Gastroesophageal sphincter (tissue), 4 donors: ENCODE measurements around the gene NEO1. TPM values are rescaled to one million over a fixed set of nuclear protein-coding genes. Genes with fewer than 3 reads are reported as not detected.

ENCODE experiments used
- ATAC-seq: fragments of 150-250 bp; one replicate; pipeline ENCODE4 v1.9.1; 2016; ENCODE audit warnings: mild to moderate bottlenecking, moderate library complexity
- H3K27ac ChIP-seq, 4 donors: fragments of 200-600 bp; sonication (generic) in 3 of 4; 1 replicate in 3 of 4; 2 replicates in 1 of 4; pipeline ENCODE4 v1.5.1; 2016 to 2019
- H3K27me3 ChIP-seq: fragments of 200-600 bp; sonication (generic); one replicate; pipeline ENCODE4 v1.5.1; 2019
- H3K36me3 ChIP-seq, 2 donors: fragments of 200-600 bp; sonication (generic); one replicate each; pipeline ENCODE4 v1.5.1; 2019; ENCODE audit warnings: control low read depth in 1 of 2
- H3K4me1 ChIP-seq, 3 donors: fragments of 200-600 bp; sonication (generic); 1 replicate in 2 of 3; 2 replicates in 1 of 3; pipeline ENCODE4 v1.5.1; 2016 to 2019; ENCODE audit warnings: control low read depth in 2 of 3
- H3K4me3 ChIP-seq, 2 donors: fragments of 200-600 bp; sonication (generic); one replicate each; pipeline ENCODE4 v1.5.1; 2019; ENCODE audit warnings: mild to moderate bottlenecking in 1 of 2, moderate library complexity in 1 of 2
- H3K9me3 ChIP-seq, 3 donors: fragments of 200-600 bp; sonication (generic); one replicate each; pipeline ENCODE4 v1.5.1; 2017 to 2019; ENCODE audit warnings: control low read depth in 2 of 3
- EP300 ChIP-seq: sonication (generic); formaldehyde crosslinking; IDR thresholded peaks from one replicate; pipeline ENCODE4 v1.6.1; 2017; ENCODE audit warnings: antibody characterized with exemption, mild to moderate bottlenecking
- POLR2A ChIP-seq, 2 donors: fragments of 450-650 bp; IDR thresholded peaks; one replicate each; pipeline ENCODE4 v1.6.1; 2017; ENCODE audit warnings: antibody characterized with exemption in 2 of 2, mild to moderate bottlenecking in 2 of 2, moderate library complexity in 1 of 2
- POLR2AphosphoS5 ChIP-seq: sonication (generic); formaldehyde crosslinking; IDR thresholded peaks from one replicate; pipeline ENCODE4 v1.6.1; 2017; ENCODE audit warnings: antibody characterized with exemption
- WGBS, 2 donors: methylation state at CpG; one replicate each; pipeline ENCODE4 v1.1.5; 2018; ENCODE audit warnings: low coverage in 1 of 2; 5-methylcytosine and 5-hydroxymethylcytosine counted together
- total RNA-seq, 4 donors: library from RNA; depleted of rRNA; stranded (reverse); fragments of >200 nt; gene quantifications; one replicate each; pipeline ENCODE4 v1.1.0, GENCODE V29; 2016
- TF ChIP-seq, protein P1 (sequence below), 4 experiments: fragments of 200-600 bp in 2 of 4; fragments of 450-650 bp in 2 of 4; sonication (generic) in 1 of 4; IDR thresholded peaks; one replicate each; pipeline ENCODE4 v1.5.1; 2017 to 2019; ENCODE audit warnings: antibody characterized with exemption in 4 of 4, mild to moderate bottlenecking in 2 of 4, moderate library complexity in 2 of 4

Gene NEO1
- total RNA-seq, 4 donors from 2014 or later = 28.3 to 61.7 (median 36.1) TPM

DNA sequence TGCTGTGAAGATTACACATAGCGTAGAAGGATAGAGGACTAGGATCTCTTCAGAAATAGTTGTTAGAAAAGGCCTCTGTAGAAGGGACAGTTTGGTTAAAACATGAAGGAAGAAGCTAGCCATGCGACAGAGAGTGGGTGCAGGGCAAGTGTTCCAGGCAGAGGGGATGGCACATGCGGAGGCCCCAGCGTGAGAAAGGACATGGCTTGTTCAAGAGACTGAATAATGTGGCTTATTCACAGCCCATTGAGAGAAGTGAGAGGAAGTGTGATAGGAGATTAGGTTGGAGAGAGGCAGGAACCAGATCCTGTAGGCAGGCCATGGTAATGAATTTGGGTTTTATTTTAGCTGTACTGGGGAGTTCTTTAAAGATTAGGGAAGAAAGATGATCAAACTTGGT lies 56.4 kb downstream of the NEO1 start:
- H3K4me1 ChIP-seq = no peaks in the 10 kb centered on the region
- 75 to 100% methylated on average over 2 to 4 of the region's 4 CpGs for WGBS, 2 donors
- TF ChIP-seq EP300 (no peak), POLR2A (IDR thresholded peaks at IDR 0.05) (no peak), POLR2AphosphoS5 (no peak)
- TF ChIP-seq, protein P1, sequence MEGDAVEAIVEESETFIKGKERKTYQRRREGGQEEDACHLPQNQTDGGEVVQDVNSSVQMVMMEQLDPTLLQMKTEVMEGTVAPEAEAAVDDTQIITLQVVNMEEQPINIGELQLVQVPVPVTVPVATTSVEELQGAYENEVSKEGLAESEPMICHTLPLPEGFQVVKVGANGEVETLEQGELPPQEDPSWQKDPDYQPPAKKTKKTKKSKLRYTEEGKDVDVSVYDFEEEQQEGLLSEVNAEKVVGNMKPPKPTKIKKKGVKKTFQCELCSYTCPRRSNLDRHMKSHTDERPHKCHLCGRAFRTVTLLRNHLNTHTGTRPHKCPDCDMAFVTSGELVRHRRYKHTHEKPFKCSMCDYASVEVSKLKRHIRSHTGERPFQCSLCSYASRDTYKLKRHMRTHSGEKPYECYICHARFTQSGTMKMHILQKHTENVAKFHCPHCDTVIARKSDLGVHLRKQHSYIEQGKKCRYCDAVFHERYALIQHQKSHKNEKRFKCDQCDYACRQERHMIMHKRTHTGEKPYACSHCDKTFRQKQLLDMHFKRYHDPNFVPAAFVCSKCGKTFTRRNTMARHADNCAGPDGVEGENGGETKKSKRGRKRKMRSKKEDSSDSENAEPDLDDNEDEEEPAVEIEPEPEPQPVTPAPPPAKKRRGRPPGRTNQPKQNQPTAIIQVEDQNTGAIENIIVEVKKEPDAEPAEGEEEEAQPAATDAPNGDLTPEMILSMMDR (IDR thresholded peaks at IDR 0.05) = no peak
- ATAC-seq = no peak
- no peaks in the 10 kb centered on the region for H3K27me3 ChIP-seq
- no peaks in the 10 kb centered on the region for H3K36me3 ChIP-seq
- H3K9me3 ChIP-seq = no peaks in the 10 kb centered on the region
- H3K27ac ChIP-seq = no peak overlapping the region
- no peak overlapping the region for H3K4me3 ChIP-seq

DNA sequence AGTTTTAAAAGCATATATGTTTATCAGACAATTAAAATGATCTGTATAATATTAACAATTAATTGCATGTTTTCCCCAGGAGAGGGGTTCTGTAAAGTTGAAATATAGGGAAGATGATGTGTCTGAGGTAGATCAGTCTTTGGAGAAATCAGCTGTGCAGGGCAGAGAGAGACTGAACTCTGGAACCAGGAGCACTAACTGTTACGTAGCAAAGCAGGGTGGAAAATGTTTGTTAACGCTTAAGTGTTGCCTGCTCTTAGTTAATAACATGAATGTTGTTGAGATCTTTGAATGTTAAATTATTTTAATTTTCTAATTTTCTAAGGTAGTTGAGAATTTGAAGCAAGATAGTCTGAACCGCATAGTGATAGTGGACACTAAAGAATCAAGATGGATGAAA lies 57.5 kb downstream of the NEO1 start:
- Histone ChIP-seq H3K4me1 (no peaks in the 10 kb centered on the region), H3K27me3 (no peaks in the 10 kb centered on the region), H3K36me3 (no peaks in the 10 kb centered on the region), H3K9me3 (no peaks in the 10 kb centered on the region), H3K4me3 (no peak overlapping the region), H3K27ac (no peak overlapping the region)
- ATAC-seq = no peak
- WGBS, 2 donors = 61 to 79% methylated on average over 3 of the region's 3 CpGs
- TF ChIP-seq POLR2AphosphoS5 (no peak), POLR2A (IDR thresholded peaks at IDR 0.05) (no peak), EP300 (no peak)
- TF ChIP-seq, protein P1 (IDR thresholded peaks at IDR 0.05) = no peak

DNA sequence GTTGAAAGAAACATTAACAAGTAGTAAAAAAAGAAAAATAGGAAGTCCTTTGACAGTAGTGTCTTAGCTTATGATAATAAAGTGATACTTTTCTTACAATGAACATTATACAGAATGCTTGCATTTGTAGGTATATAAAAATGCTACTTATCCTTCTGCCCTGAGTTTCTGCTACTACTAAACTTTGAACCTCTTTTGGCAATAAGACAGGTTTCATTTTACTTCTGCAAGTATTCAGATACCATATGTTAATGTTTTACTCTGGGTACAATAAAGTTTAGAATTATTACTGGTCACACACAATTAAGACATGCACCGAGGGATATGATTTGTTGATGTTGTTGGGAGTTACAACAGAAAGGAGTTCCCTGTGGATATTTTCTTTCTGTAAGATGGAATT lies 57.9 kb downstream of the NEO1 start:
- no peak for ATAC-seq
- WGBS, 2 donors = 78 to 86% methylated on average over 1 of the region's 1 CpG
- H3K27ac ChIP-seq = no peak overlapping the region
- H3K4me1 ChIP-seq = no peaks in the 10 kb centered on the region
- no peaks in the 10 kb centered on the region for H3K36me3 ChIP-seq
- H3K4me3 ChIP-seq = no peak overlapping the region
- no peaks in the 10 kb centered on the region for H3K9me3 ChIP-seq
- H3K27me3 ChIP-seq = no peaks in the 10 kb centered on the region
- TF ChIP-seq EP300 = no peak
- TF ChIP-seq, protein P1 (IDR thresholded peaks at IDR 0.05) = no peak
- no peak for TF ChIP-seq POLR2A (IDR thresholded peaks at IDR 0.05)
- TF ChIP-seq POLR2AphosphoS5 = no peak

DNA sequence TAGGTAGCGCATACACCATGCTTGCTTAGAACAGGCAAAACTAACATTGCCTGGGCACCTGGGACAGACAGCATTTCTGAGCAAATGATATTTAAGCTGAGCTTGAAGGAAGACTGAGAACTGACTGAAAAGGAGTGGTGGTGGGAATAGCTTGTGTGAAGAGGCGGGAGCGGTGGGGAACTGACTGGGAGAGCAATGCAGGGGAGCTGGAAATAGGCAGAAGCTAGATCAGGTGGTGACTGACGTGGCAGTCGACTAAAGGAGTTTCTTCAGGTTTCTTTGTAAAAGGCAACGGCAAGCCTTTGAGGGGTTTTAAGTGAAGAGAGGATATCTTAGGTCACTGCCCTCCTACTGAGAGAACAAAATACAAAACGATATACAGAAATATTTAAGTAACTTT lies 61.8 kb downstream of the NEO1 start:
- Histone ChIP-seq H3K9me3 (no peaks in the 10 kb centered on the region), H3K36me3 (peaks cover 0 to 5% of the 10 kb centered on the region in 2 donors), H3K27me3 (no peaks in the 10 kb centered on the region), H3K4me3 (no peak overlapping the region), H3K27ac (no peak overlapping the region), H3K4me1 (no peaks in the 10 kb centered on the region)
- no peak for TF ChIP-seq EP300
- TF ChIP-seq POLR2AphosphoS5 = no peak
- TF ChIP-seq, protein P1 (IDR thresholded peaks at IDR 0.05) = no peak
- TF ChIP-seq POLR2A (IDR thresholded peaks at IDR 0.05) = no peak
- ATAC-seq = no peak
- 84 to 86% methylated on average over 7 of the region's 7 CpGs for WGBS, 2 donors

DNA sequence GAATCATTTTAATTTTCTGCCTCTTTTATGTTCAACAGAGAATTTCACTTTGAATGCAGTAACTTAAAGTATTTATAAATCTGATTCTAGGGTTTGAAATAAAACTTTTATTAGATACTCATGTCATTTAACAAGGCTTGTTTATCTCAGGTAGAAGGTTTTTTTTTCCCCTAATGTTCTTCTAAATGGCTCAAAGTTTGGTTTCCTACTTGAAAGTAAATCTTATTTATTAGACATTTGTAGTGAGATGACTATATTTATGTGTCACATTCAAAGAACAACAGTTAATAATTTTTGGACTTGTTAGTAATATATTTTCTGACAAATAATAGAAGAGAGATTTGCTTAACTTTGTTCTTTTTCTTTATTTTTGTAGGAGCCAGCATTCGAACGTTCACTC lies 63.9 kb downstream of the NEO1 start:
- H3K4me1 ChIP-seq = no peaks in the 10 kb centered on the region
- WGBS, 2 donors = 70% methylated on average over 2 of the region's 2 CpGs
- no peaks in the 10 kb centered on the region for H3K9me3 ChIP-seq
- TF ChIP-seq POLR2A (IDR thresholded peaks at IDR 0.05) = no peak
- H3K27me3 ChIP-seq = no peaks in the 10 kb centered on the region
- no peak for ATAC-seq
- peaks cover 0 to 5% of the 10 kb centered on the region in 2 donors for H3K36me3 ChIP-seq
- no peak overlapping the region for H3K4me3 ChIP-seq
- H3K27ac ChIP-seq = no peak overlapping the region
